ENCODE data around the gene PDZD2.
"Not testable (repeated sequence)": the region's sequence is repeated elsewhere in the genome, so short reads cannot be mapped to it uniquely, and the experiment has no call there.

PDZD2 gene

GRCh38 chr5:32069396-32069795 lies 430.5 kb downstream of the PDZD2 start:
- Histone ChIP-seq H3K9me3 (ENCODE audit: control insufficient read depth in 1 of 2, low read length in 2 of 2) (no peaks in the 10 kb centered on the region), H3K4me3 (ENCODE audit: low read depth in 1 of 2, low read length in 2 of 2) (no peak overlapping the region), H3K36me3 (ENCODE audit: control insufficient read depth in 1 of 2, insufficient read depth in 2 of 2, low read length in 2 of 2) (no peaks in the 10 kb centered on the region), H3K27ac (ENCODE audit: low read length) (no peak overlapping the region), H3K27me3 (ENCODE audit: low read depth, low read length) (no peaks in the 10 kb centered on the region), H3K4me1 (ENCODE audit: control insufficient read depth in 1 of 2, insufficient read depth in 2 of 2, low read length in 2 of 2) (no peaks in the 10 kb centered on the region)

GRCh38 chr5:32071351-32071944 lies 432.5 kb downstream of the PDZD2 start:
- no peak overlapping the region for H3K27ac ChIP-seq (ENCODE audit: low read length)
- no peaks in the 10 kb centered on the region for H3K27me3 ChIP-seq (ENCODE audit: low read depth, low read length)

DNA sequence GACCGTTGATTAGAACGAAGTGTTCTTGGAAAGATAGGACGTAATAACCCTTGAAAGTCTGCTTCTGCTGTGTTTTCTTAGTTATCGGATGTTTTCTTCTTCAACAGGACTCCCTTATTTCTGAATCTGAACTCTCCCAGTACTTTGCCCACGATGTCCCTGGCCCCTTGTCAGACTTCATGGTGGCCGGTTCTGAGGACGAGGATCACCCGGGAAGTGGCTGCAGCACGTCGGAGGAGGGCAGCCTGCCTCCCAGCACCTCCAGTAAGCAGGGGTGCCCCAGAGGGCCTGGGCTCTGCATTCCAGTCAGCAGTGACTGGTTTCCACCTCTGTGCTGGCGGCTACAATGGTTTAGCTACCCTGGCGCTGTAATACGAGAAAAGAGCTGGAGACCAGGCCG lies 433.1 kb downstream of the PDZD2 start:
- Histone ChIP-seq H3K9me3 (ENCODE audit: control insufficient read depth in 1 of 2, low read length in 2 of 2) (no peaks in the 10 kb centered on the region), H3K36me3 (ENCODE audit: control insufficient read depth in 1 of 2, insufficient read depth in 2 of 2, low read length in 2 of 2) (no peaks in the 10 kb centered on the region), H3K4me3 (ENCODE audit: low read depth in 1 of 2, low read length in 2 of 2) (no peak overlapping the region), H3K27me3 (ENCODE audit: low read depth, low read length) (no peaks in the 10 kb centered on the region), H3K27ac (ENCODE audit: low read length) (no peak overlapping the region), H3K4me1 (ENCODE audit: control insufficient read depth in 1 of 2, insufficient read depth in 2 of 2, low read length in 2 of 2) (no peaks in the 10 kb centered on the region)

More at GRCh38 chr5:32071351-32071944, 432.5 kb downstream of the PDZD2 start:
- H3K4me1 ChIP-seq (ENCODE audit: control insufficient read depth in 1 of 2, insufficient read depth in 2 of 2, low read length in 2 of 2): no peaks in the 10 kb centered on the region
- no peaks in the 10 kb centered on the region for H3K9me3 ChIP-seq (ENCODE audit: control insufficient read depth in 1 of 2, low read length in 2 of 2)
- H3K36me3 ChIP-seq (ENCODE audit: control insufficient read depth in 1 of 2, insufficient read depth in 2 of 2, low read length in 2 of 2): no peaks in the 10 kb centered on the region
- H3K4me3 ChIP-seq (ENCODE audit: low read depth in 1 of 2, low read length in 2 of 2): no peak overlapping the region

DNA sequence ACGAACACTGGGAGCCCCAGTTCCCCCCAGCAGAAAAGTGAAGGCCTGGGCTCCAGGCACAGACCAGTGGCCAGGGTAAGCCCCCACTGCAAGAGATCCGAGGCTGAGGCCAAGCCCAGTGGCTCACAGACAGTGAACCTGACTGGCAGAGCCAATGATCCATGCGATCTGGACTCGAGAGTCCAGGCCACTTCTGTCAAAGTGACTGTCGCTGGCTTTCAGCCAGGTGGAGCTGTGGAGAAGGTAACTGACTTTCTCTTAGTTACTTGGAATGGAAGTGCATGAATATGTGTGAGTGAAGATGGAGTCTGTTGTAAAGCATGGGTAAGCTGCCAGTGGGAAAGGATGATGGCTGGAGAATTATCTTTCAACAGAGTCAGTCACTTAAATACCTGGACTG lies 435.5 kb downstream of the PDZD2 start:
- Histone ChIP-seq H3K27ac (ENCODE audit: low read length) (no peak overlapping the region), H3K4me3 (ENCODE audit: low read depth in 1 of 2, low read length in 2 of 2) (no peak overlapping the region), H3K27me3 (ENCODE audit: low read depth, low read length) (no peaks in the 10 kb centered on the region), H3K4me1 (ENCODE audit: control insufficient read depth in 1 of 2, insufficient read depth in 2 of 2, low read length in 2 of 2) (no peaks in the 10 kb centered on the region), H3K9me3 (ENCODE audit: control insufficient read depth in 1 of 2, low read length in 2 of 2) (no peaks in the 10 kb centered on the region), H3K36me3 (ENCODE audit: control insufficient read depth in 1 of 2, insufficient read depth in 2 of 2, low read length in 2 of 2) (no peaks in the 10 kb centered on the region)

GRCh38 chr5:32076699-32077695 lies 438.1 kb downstream of the PDZD2 start:
- H3K36me3 ChIP-seq (ENCODE audit: control insufficient read depth in 1 of 2, insufficient read depth in 2 of 2, low read length in 2 of 2): no peaks in the 10 kb centered on the region
- no peaks in the 10 kb centered on the region for H3K27me3 ChIP-seq (ENCODE audit: low read depth, low read length)
- no peak overlapping the region for H3K27ac ChIP-seq (ENCODE audit: low read length)
- no peak overlapping the region for H3K4me3 ChIP-seq (ENCODE audit: low read depth in 1 of 2, low read length in 2 of 2)
- no peaks in the 10 kb centered on the region for H3K9me3 ChIP-seq (ENCODE audit: control insufficient read depth in 1 of 2, low read length in 2 of 2)
- H3K4me1 ChIP-seq (ENCODE audit: control insufficient read depth in 1 of 2, insufficient read depth in 2 of 2, low read length in 2 of 2): no peaks in the 10 kb centered on the region

DNA sequence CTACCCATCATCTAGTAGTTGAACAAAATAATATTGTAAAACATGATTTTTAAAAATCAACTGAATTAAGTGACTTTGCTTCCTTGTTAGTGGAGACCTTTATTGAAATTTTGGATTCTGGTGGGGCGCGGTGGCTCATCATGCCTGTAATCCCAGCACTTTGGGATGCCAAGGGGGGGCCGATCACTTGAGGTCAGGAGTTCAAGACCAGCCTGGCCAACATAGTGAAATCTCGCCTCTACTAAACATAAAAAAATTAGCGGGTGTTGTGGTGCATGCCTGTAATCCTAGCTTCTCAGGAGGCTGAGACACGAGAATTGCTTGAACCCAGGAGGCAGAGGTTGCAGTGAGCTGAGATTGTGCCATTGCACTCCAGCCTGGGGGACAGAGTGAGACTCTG lies 439.9 kb downstream of the PDZD2 start:
- not testable (repeated sequence) for H3K27ac ChIP-seq (ENCODE audit: low read length); H3K36me3 ChIP-seq (ENCODE audit: control insufficient read depth in 1 of 2, insufficient read depth in 2 of 2, low read length in 2 of 2); H3K27me3 ChIP-seq (ENCODE audit: low read depth, low read length); H3K9me3 ChIP-seq (ENCODE audit: control insufficient read depth in 1 of 2, low read length in 2 of 2); H3K4me1 ChIP-seq (ENCODE audit: control insufficient read depth in 1 of 2, insufficient read depth in 2 of 2, low read length in 2 of 2); H3K4me3 ChIP-seq (ENCODE audit: low read depth in 1 of 2, low read length in 2 of 2)

DNA sequence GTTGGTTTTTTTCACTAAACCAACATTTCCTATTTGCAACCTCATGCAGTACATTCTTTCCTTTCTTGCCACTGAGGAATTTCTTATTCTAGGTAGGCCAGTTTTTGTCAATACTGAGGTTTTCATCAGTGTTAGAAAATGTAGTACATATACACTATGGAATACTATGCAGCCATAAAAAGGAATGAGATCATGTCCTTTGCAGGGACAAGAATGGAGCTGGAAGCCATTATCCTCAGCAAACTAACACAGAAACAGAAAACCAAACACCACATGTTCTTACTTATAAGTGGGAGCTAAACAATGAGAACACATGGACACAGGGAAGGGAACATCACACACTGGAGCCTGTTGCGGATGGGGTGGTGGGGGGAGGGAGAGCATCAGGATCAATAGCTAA lies 441.6 kb downstream of the PDZD2 start:
- not testable (repeated sequence) for H3K4me3 ChIP-seq (ENCODE audit: low read depth in 1 of 2, low read length in 2 of 2); H3K9me3 ChIP-seq (ENCODE audit: control insufficient read depth in 1 of 2, low read length in 2 of 2); H3K27ac ChIP-seq (ENCODE audit: low read length); H3K4me1 ChIP-seq (ENCODE audit: control insufficient read depth in 1 of 2, insufficient read depth in 2 of 2, low read length in 2 of 2); H3K36me3 ChIP-seq (ENCODE audit: control insufficient read depth in 1 of 2, insufficient read depth in 2 of 2, low read length in 2 of 2); H3K27me3 ChIP-seq (ENCODE audit: low read depth, low read length)

DNA sequence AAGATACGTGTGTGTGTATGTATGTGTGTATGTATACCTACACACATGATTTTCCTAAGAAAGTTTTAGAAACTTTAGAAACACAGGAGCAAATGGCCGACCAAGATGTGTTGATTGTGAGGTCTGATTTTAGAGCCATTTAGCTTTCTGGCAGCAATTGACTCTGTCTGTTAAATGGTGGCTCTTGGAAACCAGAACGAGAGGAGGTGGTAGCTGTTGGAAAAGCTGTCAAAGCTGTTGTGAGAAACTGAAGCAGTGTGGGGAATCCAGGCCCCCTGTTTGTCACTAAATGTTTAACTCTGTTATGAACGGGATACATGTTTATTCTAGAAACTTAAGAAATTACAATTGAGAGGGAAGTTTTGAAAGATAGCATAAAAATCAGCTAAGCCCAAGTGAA lies 443.8 kb downstream of the PDZD2 start:
- Histone ChIP-seq H3K4me3 (ENCODE audit: low read depth in 1 of 2, low read length in 2 of 2) (no peak overlapping the region), H3K4me1 (ENCODE audit: control insufficient read depth in 1 of 2, insufficient read depth in 2 of 2, low read length in 2 of 2) (no peaks in the 10 kb centered on the region), H3K27ac (ENCODE audit: low read length) (no peak overlapping the region), H3K27me3 (ENCODE audit: low read depth, low read length) (no peaks in the 10 kb centered on the region), H3K36me3 (ENCODE audit: control insufficient read depth in 1 of 2, insufficient read depth in 2 of 2, low read length in 2 of 2) (peaks cover 0 to 2% of the 10 kb centered on the region in 2 donors), H3K9me3 (ENCODE audit: control insufficient read depth in 1 of 2, low read length in 2 of 2) (no peaks in the 10 kb centered on the region)

DNA sequence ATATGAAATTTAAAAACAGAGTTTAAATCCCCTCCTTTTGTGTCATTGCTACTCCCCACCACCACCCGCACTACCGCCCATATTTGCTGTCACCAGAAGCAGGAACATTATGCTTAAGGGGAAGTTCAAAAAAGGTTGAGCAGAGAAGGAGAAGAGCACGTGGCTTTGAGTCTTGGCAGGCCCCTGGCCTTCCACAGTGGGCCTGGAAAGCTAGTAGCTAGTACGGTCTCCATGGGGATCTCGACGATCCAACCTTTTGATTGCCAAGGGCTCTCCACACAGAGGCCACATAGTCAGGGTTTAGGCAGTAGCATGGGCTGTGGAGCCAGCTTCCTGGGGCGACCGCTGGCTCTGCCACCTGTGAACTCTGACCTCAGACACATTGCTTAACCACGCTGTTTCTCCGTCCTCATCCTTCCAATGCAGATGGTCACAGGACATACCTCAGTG lies 445.1 kb downstream of the PDZD2 start:
- H3K27ac ChIP-seq (ENCODE audit: low read length): no peak overlapping the region
- H3K36me3 ChIP-seq (ENCODE audit: control insufficient read depth in 1 of 2, insufficient read depth in 2 of 2, low read length in 2 of 2): peaks cover 0 to 8% of the 10 kb centered on the region in 2 donors
- no peaks in the 10 kb centered on the region for H3K27me3 ChIP-seq (ENCODE audit: low read depth, low read length)

GRCh38 chr5:32087086-32088082 lies 448.5 kb downstream of the PDZD2 start:
- H3K9me3 ChIP-seq (ENCODE audit: control insufficient read depth in 1 of 2, low read length in 2 of 2): no peaks in the 10 kb centered on the region
- no peaks in the 10 kb centered on the region for H3K27me3 ChIP-seq (ENCODE audit: low read depth, low read length)
- no peaks in the 10 kb centered on the region for H3K4me1 ChIP-seq (ENCODE audit: control insufficient read depth in 1 of 2, insufficient read depth in 2 of 2, low read length in 2 of 2)
- peaks cover 0 to 8% of the 10 kb centered on the region in 2 donors for H3K36me3 ChIP-seq (ENCODE audit: control insufficient read depth in 1 of 2, insufficient read depth in 2 of 2, low read length in 2 of 2)
- H3K27ac ChIP-seq (ENCODE audit: low read length): no peak overlapping the region
- H3K4me3 ChIP-seq (ENCODE audit: low read depth in 1 of 2, low read length in 2 of 2): no peak overlapping the region

More for the DNA sequence above, 445.1 kb downstream of the PDZD2 start:
- H3K9me3 ChIP-seq (ENCODE audit: control insufficient read depth in 1 of 2, low read length in 2 of 2): no peaks in the 10 kb centered on the region
- H3K4me3 ChIP-seq (ENCODE audit: low read depth in 1 of 2, low read length in 2 of 2): no peak overlapping the region
- no peaks in the 10 kb centered on the region for H3K4me1 ChIP-seq (ENCODE audit: control insufficient read depth in 1 of 2, insufficient read depth in 2 of 2, low read length in 2 of 2)

DNA sequence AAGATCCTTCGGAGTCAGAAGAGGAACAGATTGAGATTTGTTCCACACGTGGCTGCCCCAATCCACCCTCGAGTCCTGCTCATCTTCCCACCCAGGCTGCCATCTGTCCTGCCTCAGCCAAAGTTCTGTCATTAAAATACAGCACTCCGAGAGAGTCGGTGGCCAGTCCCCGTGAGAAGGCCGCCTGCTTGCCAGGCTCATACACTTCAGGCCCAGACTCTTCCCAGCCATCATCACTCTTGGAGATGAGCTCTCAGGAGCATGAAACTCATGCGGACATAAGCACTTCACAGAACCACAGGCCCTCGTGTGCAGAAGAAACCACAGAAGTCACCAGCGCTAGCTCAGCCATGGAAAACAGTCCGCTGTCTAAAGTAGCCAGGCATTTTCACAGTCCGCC lies 449.3 kb downstream of the PDZD2 start:
- Histone ChIP-seq H3K36me3 (ENCODE audit: control insufficient read depth in 1 of 2, insufficient read depth in 2 of 2, low read length in 2 of 2) (peaks cover 0 to 8% of the 10 kb centered on the region in 2 donors), H3K9me3 (ENCODE audit: control insufficient read depth in 1 of 2, low read length in 2 of 2) (no peaks in the 10 kb centered on the region), H3K27ac (ENCODE audit: low read length) (no peak overlapping the region), H3K27me3 (ENCODE audit: low read depth, low read length) (no peaks in the 10 kb centered on the region), H3K4me1 (ENCODE audit: control insufficient read depth in 1 of 2, insufficient read depth in 2 of 2, low read length in 2 of 2) (no peaks in the 10 kb centered on the region), H3K4me3 (ENCODE audit: low read depth in 1 of 2, low read length in 2 of 2) (no peak overlapping the region)

Measured in muscle layer of duodenum (tissue), 2 donors.